K562 (cell line): ENCODE data around the gene STAP1. TPM values are rescaled to one million over a fixed set of nuclear protein-coding genes. Genes with fewer than 3 reads are reported as not detected.

Source experiments
- BHLHE40 ChIP-seq: IDR thresholded peaks from 2 replicates; pipeline ENCODE4 v1.6.1; 2011; ENCODE audit warnings: low read length, improper control_type of control experiment
- ELF2 ChIP-seq: fragments of 250-450 bp; sonication (Bioruptor Pico); IDR thresholded peaks from 2 replicates; pipeline ENCODE4 v1.5.0; 2021; ENCODE audit warnings: mild to moderate bottlenecking
- EP400 ChIP-seq: fragments of 450-650 bp; IDR thresholded peaks from 2 replicates; pipeline ENCODE4 v1.6.1; 2017; ENCODE audit warnings: antibody characterized with exemption, mild to moderate bottlenecking, moderate library complexity
- RBM14 ChIP-seq: fragments of 200-400 bp; formaldehyde crosslinking; IDR thresholded peaks from 2 replicates; pipeline ENCODE4 v1.6.1; 2018; ENCODE audit warnings: low read depth, mild to moderate bottlenecking, low read length, moderate library complexity, borderline replicate concordance; ENCODE audit not compliant: insufficient read depth
- SIX5 ChIP-seq, 2 experiments: IDR thresholded peaks; 2 replicates each; pipeline ENCODE4 v1.6.1; 2011; ENCODE audit warnings: low read length in 2 of 2, borderline replicate concordance in 1 of 2, low read depth in 1 of 2, mild to moderate bottlenecking in 1 of 2, moderate library complexity in 1 of 2; ENCODE audit not compliant: insufficient read depth in 1 of 2
- STAT5B ChIP-seq: fragments of 250-450 bp; sonication (Bioruptor Pico); IDR thresholded peaks from 2 replicates; pipeline ENCODE4 v1.8.0; 2021; ENCODE audit warnings: mild to moderate bottlenecking, inconsistent platforms
- TCF7 ChIP-seq: sonication (generic); IDR thresholded peaks from 2 replicates; pipeline ENCODE4 v1.6.1; 2016; ENCODE audit warnings: antibody characterized with exemption, borderline replicate concordance
- ZNF140 ChIP-seq: fragments of 250-450 bp; sonication (Bioruptor Pico); IDR thresholded peaks from 2 replicates; pipeline ENCODE4 v1.8.0; 2021; ENCODE audit warnings: moderate library complexity, mild to moderate bottlenecking, inconsistent platforms
- ZNF197 ChIP-seq: fragments of 200-800 bp; sonication (Bioruptor generic); IDR thresholded peaks from 2 replicates; pipeline ENCODE4 v1.6.1; 2016; ENCODE audit warnings: low read depth, missing genetic modification characterization, missing compliant biosample characterization
- ZNF3 ChIP-seq: fragments of 250-450 bp; sonication (Bioruptor Pico); IDR thresholded peaks from 2 replicates; pipeline ENCODE4 v1.5.0; 2021; ENCODE audit warnings: mild to moderate bottlenecking, moderate library complexity
- ZNF384 ChIP-seq: IDR thresholded peaks from 2 replicates; pipeline ENCODE4 v1.6.1; 2012; ENCODE audit warnings: low read depth, low read length, improper control_type of control experiment
- ZNF644 ChIP-seq: fragments of 200-800 bp; sonication (Bioruptor generic); IDR thresholded peaks from 2 replicates; pipeline ENCODE4 v1.6.1; 2016; ENCODE audit warnings: low read depth, missing genetic modification characterization, missing compliant biosample characterization
- ZNF764 ChIP-seq: fragments of 250-450 bp; sonication (Bioruptor Pico); IDR thresholded peaks from 2 replicates; pipeline ENCODE4 v1.4.0; 2020; ENCODE audit warnings: low read depth, mild to moderate bottlenecking, moderate library complexity
- polyA plus RNA-seq, 8 experiments: library from polyadenylated mRNA; depleted of rRNA in 4 of 8; stranded (reverse) in 5 of 8; unstranded in 3 of 8; fragments of >200 nt; fragmentation: Nextera tagmentation in 2 of 8; fragmentation: Illumina TruSeq in 1 of 8; extraction: Ambion mirVana in 2 of 8; extraction: Trizol in 1 of 8; gene quantifications; 2 replicates each; pipeline versions ENCODE4 v1.2.1 to v1.2.3, GENCODE V29; 2011 to 2014; ENCODE audit warnings: inconsistent platforms in 1 of 8, missing spikeins in 1 of 8
- total RNA-seq, 7 experiments: library from RNA; depleted of rRNA in 6 of 7; stranded (reverse); fragments of >200 nt in 6 of 7; fragmentation: Illumina TruSeq in 2 of 7; extraction: Trizol in 2 of 7; gene quantifications; 2 replicates each; pipeline versions ENCODE4 v1.2.1 to v1.2.3, GENCODE V29; 2011 to 2021; ENCODE audit warnings: low replicate concordance in 1 of 7
- TF ChIP-seq, protein P1 (sequence below): sonication (generic); formaldehyde crosslinking; IDR thresholded peaks from 2 replicates; pipeline ENCODE4 v1.8.1; 2022; ENCODE audit warnings: missing genetic modification reagents
- TF ChIP-seq, protein P2 (sequence below): sonication (generic); formaldehyde crosslinking; IDR thresholded peaks from 2 replicates; pipeline ENCODE4 v1.4.0; 2020; ENCODE audit warnings: mild to moderate bottlenecking, missing genetic modification reagents
- TF ChIP-seq, protein P3 (sequence below), 2 experiments: IDR thresholded peaks; 2 replicates each; pipeline ENCODE4 v1.6.1; 2011; ENCODE audit warnings: borderline replicate concordance in 1 of 2, control low read depth in 1 of 2, low read depth in 1 of 2, low read length in 1 of 2, mild to moderate bottlenecking in 1 of 2, mixed read lengths in 1 of 2, moderate library complexity in 1 of 2; ENCODE audit not compliant: insufficient read depth in 1 of 2, insufficient read length in 1 of 2, poor library complexity in 1 of 2, severe bottlenecking in 1 of 2; ENCODE audit errors: extremely low read depth in 1 of 2
- TF ChIP-seq, protein P4 (sequence below): fragments of 250-450 bp; sonication (Bioruptor Pico); IDR thresholded peaks from 2 replicates; pipeline ENCODE4 v1.4.0; 2020; ENCODE audit warnings: borderline replicate concordance
- TF ChIP-seq, protein P5 (sequence below): IDR thresholded peaks from 2 replicates; pipeline ENCODE4 v1.6.1; 2014; ENCODE audit warnings: antibody characterized with exemption

Gene STAP1
- total and polyA plus RNA-seq, 9 of the 15 experiments (the other 6 are each of a cell fraction or from before 2014, with no cell fraction given) = 0.50 to 5.6 (median 1.4) TPM

DNA sequence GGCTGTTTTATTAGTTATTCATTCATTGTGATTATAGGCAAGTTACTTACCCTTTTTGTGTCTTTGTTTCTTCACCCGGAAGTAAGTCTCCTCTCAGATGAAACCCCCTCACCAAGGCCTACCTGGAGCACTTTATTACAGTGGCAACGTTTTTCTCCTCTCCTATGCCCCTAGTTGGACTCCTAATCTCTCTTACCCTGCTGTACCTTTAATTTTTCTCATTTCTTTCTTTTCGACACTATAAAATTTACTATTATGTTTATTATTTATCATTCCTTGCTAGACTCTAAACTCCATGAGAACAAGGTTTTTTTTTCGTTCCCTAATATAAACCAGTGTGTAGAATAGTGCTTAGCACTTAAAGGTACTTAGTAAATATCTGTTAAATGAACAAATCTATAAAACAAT, 17.5 kb downstream of the STAP1 start (continued):
- TF ChIP-seq ELF2 (CRISPR knock-in tag) (no peak), ZNF3 (CRISPR knock-in tag) (no peak), STAT5B (CRISPR knock-in tag) (no peak), SIX5 (IDR thresholded peaks at IDR 0.05; ENCODE audit: borderline replicate concordance in 1 of 2, insufficient read depth in 1 of 2, low read depth in 1 of 2, low read length in 2 of 2) (no peak), ZNF644 (tag) (0 out of 2 replicates have a peak, but pooled peaks have one; percentile 6), ZNF140 (CRISPR knock-in tag) (no peak), TCF7 (no peak), ZNF384 (no peak), ZNF764 (CRISPR knock-in tag) (no peak), BHLHE40 (no peak), EP400 (no peak), RBM14 (no peak), ZNF197 (CRISPR knock-in tag) (0 out of 2 replicates have a peak, but pooled peaks have one; percentile 54)
- TF ChIP-seq, protein P1, sequence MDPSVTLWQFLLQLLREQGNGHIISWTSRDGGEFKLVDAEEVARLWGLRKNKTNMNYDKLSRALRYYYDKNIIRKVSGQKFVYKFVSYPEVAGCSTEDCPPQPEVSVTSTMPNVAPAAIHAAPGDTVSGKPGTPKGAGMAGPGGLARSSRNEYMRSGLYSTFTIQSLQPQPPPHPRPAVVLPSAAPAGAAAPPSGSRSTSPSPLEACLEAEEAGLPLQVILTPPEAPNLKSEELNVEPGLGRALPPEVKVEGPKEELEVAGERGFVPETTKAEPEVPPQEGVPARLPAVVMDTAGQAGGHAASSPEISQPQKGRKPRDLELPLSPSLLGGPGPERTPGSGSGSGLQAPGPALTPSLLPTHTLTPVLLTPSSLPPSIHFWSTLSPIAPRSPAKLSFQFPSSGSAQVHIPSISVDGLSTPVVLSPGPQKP (CRISPR knock-in tag) = no peak
- TF ChIP-seq, protein P2, sequence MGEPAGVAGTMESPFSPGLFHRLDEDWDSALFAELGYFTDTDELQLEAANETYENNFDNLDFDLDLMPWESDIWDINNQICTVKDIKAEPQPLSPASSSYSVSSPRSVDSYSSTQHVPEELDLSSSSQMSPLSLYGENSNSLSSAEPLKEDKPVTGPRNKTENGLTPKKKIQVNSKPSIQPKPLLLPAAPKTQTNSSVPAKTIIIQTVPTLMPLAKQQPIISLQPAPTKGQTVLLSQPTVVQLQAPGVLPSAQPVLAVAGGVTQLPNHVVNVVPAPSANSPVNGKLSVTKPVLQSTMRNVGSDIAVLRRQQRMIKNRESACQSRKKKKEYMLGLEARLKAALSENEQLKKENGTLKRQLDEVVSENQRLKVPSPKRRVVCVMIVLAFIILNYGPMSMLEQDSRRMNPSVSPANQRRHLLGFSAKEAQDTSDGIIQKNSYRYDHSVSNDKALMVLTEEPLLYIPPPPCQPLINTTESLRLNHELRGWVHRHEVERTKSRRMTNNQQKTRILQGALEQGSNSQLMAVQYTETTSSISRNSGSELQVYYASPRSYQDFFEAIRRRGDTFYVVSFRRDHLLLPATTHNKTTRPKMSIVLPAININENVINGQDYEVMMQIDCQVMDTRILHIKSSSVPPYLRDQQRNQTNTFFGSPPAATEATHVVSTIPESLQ (CRISPR knock-in tag) = no peak
- TF ChIP-seq, protein P3, sequence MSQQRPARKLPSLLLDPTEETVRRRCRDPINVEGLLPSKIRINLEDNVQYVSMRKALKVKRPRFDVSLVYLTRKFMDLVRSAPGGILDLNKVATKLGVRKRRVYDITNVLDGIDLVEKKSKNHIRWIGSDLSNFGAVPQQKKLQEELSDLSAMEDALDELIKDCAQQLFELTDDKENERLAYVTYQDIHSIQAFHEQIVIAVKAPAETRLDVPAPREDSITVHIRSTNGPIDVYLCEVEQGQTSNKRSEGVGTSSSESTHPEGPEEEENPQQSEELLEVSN (IDR thresholded peaks at IDR 0.05; ENCODE audit: borderline replicate concordance in 1 of 2, extremely low read depth in 1 of 2, insufficient read depth in 1 of 2, insufficient read length in 1 of 2, low read depth in 1 of 2, low read length in 1 of 2, poor library complexity in 1 of 2, severe bottlenecking in 1 of 2) = no peak
- TF ChIP-seq, protein P4, sequence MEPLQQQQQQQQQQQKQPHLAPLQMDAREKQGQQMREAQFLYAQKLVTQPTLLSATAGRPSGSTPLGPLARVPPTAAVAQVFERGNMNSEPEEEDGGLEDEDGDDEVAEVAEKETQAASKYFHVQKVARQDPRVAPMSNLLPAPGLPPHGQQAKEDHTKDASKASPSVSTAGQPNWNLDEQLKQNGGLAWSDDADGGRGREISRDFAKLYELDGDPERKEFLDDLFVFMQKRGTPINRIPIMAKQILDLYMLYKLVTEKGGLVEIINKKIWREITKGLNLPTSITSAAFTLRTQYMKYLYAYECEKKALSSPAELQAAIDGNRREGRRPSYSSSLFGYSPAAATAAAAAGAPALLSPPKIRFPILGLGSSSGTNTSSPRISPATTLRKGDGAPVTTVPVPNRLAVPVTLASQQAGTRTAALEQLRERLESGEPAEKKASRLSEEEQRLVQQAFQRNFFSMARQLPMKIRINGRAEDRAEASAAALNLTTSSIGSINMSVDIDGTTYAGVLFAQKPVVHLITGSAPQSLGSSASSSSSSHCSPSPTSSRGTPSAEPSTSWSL (CRISPR knock-in tag) = no peak
- TF ChIP-seq, protein P5, sequence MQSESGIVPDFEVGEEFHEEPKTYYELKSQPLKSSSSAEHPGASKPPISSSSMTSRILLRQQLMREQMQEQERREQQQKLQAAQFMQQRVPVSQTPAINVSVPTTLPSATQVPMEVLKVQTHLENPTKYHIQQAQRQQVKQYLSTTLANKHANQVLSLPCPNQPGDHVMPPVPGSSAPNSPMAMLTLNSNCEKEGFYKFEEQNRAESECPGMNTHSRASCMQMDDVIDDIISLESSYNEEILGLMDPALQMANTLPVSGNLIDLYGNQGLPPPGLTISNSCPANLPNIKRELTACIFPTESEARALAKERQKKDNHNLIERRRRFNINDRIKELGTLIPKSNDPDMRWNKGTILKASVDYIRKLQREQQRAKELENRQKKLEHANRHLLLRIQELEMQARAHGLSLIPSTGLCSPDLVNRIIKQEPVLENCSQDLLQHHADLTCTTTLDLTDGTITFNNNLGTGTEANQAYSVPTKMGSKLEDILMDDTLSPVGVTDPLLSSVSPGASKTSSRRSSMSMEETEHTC = no peak
